GM18505 (cell line): ENCODE results near the gene APOBEC3F.
"Not testable (repeated sequence)": the region's sequence is repeated elsewhere in the genome, so short reads cannot be mapped to it uniquely, and the experiment has no call there.

Experiments
- ATAC-seq: cut with Tn5 transposase; IDR thresholded peaks from one replicate; pipeline ENCODE4 v1.9.1; 2021; ENCODE audit not compliant: unreplicated experiment
- POLR2A ChIP-seq: IDR thresholded peaks from 4 replicates; pipeline ENCODE4 v1.6.1; 2011; ENCODE audit warnings: borderline replicate concordance; ENCODE audit not compliant: insufficient read depth, insufficient read length; ENCODE audit errors: extremely low read depth

Gene APOBEC3F

DNA sequence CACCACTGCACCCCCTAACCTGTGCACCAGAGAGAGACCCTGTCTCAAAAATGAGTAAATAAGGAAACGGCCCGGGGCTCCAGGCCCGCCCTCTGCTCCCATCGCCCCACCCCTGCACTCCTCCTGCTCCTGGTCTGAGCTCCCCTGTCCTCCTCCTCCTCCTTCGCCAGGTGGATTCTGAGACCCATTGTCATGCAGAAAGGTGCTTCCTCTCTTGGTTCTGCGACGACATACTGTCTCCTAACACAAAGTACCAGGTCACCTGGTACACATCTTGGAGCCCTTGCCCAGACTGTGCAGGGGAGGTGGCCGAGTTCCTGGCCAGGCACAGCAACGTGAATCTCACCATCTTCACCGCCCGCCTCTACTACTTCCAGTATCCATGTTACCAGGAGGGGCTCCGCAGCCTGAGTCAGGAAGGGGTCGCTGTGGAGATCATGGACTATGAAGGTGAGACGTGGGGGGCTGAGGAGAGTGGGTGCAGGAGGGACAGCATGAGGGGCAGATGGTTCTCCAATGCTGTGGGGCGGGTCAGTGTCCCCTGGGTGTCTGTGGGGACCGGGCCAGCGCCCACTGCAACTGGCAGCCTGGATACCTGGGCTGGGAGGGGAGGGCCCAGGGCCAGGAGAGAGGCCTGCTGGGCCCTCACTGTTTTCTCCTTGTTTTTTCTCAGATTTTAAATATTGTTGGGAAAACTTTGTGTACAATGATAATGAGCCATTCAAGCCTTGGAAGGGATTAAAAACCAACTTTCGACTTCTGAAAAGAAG is 22.9 kb upstream of the APOBEC3F start:
- no peak for TF ChIP-seq POLR2A
- no peak for ATAC-seq

DNA sequence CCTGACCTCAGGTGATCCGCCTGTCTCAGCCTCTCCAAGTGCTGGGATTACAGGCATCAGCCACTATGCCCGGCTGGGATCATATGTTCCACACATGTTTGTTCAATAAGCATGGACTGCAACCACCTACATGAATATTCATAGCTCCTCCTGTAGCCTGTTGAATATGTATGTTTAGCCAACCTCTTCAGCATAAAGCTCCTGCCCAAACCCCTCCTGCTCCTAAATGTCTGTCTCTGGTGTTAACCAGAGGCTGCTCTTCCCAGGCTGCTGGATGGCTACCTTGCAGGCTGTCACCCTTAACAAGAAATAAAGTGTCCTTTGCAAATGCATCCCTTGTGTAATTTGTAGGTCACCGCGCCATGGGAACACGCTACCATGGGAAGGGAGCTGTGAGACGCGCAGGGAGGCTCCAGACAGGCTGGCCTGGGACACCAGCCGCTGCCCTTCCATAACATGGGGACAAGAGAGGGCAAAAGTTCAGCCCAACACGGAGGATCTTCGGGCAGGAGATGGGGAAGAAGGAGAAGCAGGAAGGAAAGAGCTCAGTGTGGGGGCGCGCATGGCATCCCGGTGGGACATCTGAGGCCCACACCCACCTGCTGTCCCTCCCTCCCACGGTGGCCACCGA is 20.5 kb upstream of the APOBEC3F start:
- peak; percentile 20 for TF ChIP-seq POLR2A
- not testable (repeated sequence) for ATAC-seq

DNA sequence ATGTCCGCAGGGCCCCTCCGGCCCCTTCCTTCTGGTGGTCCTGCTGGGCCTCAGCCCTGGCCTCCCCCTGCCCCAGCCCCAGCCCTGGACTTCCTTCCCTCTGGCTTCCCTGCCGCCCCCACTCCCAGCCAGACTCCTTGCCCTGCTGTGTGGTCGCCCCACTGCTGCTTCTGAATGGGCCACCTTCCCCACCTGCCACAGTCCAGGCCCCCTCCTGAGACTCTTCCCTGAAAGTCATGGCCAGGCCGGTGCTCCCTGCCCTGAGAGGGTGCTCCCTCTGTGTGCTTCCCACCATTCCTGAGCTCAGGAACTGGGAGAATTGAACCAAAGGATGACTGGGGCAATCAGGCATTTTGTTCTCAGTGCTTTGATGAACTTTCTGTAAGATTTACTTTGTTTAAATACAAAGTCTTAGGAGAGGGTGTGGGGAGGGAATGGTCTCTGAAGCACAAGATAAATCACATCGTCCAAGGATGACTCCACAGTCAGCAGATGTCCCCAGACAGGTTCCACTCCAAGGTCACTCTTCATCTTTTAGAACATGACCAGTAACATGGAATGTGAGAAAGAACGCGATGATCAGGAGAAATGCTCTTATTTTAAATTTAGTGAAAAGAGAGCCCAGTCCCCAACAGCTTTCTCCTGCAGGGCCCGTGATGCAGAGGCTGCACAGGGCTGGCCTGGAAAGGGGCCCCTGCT is 19.0 kb upstream of the APOBEC3F start:
- no peak for ATAC-seq
- TF ChIP-seq POLR2A, result no peak

DNA sequence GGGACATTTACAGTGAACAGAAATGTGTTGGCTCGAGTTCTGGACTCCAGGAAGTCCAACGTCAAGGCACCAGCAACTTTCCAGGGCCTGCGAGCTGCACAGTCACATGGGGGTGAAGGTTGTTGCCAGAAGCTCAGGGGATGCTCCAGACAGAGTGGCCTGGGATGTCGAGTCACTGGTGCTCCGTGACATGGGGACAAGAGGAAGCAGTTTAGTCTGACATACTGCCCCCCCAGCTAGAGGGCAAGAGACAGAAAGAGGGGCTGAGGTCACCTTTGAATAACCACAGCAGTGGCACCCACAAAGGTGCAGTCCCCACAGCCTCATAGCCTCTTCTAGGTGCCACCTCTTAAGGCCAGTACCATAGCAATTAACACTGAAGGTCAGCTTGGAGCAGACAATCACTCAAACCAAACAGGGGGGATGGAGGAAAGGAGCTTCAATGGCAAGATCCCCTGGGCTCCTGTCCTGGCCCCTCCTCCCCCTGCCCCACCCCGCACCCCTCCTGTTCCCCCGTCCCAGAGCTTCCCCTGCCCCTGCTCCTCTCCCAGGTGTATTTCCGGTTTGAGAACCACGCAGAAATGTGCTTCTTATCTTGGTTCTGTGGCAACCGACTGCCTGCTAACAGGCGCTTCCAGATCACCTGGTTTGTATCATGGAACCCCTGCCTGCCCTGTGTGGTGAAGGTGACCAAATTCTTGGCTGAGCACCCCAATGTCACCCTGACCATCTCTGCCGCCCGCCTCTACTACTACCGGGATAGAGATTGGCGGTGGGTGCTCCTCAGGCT is 15.9 kb upstream of the APOBEC3F start:
- no peak for ATAC-seq
- TF ChIP-seq POLR2A, result no peak

DNA sequence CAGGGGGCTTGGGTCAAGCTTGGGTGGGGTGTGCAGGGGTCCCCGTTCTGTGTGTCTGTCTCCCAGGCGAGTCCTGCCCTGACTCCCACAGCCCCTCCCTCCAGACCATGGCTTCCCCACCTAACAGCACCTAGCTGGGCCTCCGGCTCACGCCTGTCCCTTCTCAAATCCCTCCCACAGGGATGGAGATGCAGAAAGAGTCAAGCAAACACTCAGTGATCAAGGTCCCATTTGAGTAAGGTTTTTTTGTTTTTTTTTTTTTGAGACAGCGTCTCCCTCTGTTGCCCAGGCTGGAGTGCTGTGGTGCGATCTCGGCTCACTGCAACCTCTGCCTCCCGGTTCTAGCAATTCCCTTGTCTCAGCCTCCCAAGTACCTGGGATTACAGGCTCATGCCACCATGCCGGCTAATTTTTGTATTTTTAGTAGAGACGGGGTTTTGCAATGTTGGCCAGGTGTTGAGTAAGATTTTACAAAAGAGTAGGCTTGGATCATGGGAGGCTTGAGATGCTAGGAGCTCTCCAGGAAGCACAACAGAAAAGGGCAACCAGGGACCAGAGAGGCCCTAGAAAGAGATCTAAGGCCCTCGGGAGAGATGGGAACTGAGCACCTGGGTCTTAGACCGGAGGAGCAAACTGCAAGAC is 14.0 kb upstream of the APOBEC3F start:
- no peak for ATAC-seq
- TF ChIP-seq POLR2A, result no peak

DNA sequence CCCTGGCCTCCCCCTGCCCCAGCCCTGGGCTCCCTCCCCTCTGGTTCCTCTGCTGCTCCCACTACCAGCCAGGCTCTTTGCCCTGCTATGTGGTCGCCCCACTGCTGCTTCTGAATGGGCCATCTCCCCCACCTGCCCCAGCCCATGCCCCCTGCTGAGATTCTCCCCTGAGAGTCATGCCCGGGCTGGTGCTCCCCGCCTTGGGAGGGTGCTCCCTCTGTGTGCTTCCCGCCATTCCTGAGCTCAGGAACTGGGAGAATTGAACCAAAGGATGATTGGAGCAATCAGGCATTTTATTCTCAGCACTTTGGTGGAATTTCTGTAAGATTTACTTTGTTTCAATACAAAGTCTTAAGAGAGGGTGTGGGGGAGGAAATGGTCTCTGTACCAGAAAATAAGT is 12.9 kb upstream of the APOBEC3F start:
- ATAC-seq, result no peak
- TF ChIP-seq POLR2A, result no peak

DNA sequence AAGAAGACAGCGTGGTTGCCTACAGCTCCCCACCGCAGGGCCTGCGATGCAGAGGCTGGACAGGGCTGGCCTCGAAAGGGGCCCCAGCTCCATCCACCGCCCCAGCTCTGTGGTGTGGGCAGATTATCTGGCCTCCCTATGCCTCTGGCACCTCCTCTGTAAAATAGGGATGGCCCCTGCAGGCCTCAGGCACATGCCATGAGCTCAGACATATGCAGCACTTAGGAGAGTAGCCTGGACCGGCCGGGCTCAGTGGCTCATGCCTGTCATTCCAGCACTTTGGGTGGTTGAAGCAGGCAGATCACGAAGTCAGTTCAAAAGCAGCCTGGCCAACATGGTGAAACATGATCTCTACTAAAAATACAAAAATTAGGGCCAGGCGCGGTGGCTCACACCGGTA is 12.4 kb upstream of the APOBEC3F start:
- ATAC-seq, result no peak
- no peak for TF ChIP-seq POLR2A

DNA sequence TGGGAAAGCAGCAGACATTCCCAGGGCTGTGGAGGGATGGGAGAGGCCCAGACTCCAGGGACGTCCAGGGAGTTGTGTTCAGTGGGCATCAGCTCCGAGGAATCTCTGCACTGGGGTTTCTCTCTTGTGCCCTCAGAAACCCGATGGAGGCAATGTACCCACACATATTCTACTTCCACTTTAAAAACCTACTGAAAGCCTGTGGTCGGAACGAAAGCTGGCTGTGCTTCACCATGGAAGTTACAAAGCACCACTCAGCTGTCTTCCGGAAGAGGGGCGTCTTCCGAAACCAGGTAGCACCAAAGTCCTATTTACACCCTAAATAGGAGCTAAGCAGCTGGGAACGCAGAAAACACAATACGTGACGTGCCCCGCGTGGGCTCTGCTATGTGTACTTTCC is 11.4 kb upstream of the APOBEC3F start:
- no peak for TF ChIP-seq POLR2A

DNA sequence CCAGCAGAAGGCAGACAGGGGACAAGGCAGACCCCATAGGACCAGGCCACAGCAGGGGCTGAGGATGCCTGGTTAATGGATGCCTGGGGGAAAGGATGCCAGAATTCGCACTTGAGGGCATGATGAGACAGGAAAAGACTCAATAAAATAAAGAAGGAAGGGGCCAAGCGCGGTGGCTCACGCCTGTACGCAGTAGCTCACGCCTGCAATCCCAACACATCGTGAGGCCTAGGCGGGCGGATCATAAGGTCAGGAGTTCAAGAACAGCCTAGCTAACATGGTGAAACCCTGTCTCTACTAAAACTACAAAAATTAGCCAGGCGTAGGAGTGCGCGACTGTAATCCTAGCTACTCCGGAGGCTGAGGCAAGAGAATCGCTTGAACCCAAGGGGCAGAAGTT is 10.0 kb upstream of the APOBEC3F start:
- TF ChIP-seq POLR2A, result no peak
- no peak for ATAC-seq

More for the DNA sequence above, 11.4 kb upstream of the APOBEC3F start:
- no peak for ATAC-seq

DNA sequence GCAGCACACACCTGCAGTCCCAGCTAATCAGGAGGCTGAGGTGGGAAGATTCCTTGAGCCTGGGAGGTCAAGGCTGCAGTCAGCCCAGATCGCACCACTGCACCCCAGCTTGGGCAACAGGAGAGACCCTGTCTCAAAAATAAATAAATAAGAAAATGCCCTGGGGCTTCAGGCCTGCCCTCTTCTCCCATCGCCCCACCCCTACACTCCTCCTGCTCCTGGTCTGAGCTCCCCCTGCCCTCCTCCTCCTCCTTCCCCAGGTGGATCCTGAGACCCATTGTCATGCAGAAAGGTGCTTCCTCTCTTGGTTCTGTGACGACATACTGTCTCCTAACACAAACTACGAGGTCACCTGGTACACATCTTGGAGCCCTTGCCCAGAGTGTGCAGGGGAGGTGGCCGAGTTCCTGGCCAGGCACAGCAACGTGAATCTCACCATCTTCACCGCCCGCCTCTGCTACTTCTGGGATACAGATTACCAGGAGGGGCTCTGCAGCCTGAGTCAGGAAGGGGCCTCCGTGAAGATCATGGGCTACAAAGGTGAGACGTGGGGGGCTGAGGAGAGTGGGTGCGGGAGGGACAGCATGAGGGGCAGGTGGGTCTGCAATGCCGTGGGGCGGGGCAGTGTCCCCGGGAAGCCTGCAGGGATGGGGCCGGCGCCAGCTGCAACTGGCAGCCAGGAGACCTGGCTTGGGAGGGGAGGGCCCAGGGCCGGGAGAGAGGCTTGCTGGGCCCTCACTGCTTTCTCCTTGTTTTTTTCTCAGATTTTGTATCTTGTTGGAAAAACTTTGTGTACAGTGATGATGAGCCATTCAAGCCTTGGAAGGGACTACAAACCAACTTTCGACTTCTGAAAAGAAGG is 9.0 kb upstream of the APOBEC3F start:
- ATAC-seq, result not testable (repeated sequence)

DNA sequence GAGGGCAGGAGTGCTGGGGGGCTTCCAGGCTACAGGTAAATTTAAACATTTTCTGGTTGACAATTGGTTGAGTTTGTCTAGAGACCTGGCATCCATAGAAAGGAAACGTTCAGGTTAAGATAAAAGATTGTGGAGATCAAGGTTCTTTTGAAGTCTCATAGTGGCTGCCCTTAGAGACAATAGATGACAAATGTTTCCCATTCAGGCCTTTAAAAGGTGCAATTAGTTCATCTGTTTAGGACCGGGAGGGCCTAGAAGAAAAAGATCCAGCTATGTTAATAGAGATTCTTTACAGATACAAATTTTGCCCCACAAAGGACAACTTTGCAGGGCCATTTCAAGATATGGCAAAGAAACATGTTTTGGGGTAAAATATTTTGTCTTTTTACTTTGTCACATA is 3.6 kb upstream of the APOBEC3F start:
- not testable (repeated sequence) for ATAC-seq
